KBM-7 (cell line): ENCODE data around the gene ABCA9.
"Not testable (repeated sequence)": the region's sequence is repeated elsewhere in the genome, so short reads cannot be mapped to it uniquely, and the experiment has no call there.

Experiments
- DNase-seq: peaks from one replicate; pipeline ENCODE4 v3.0.0-alpha.2; 2015
- in situ Hi-C: fragments of 300-500 bp; cut with MboI; formaldehyde crosslinking; loops from 2 replicates; pipeline ENCODE4 v1.14.3; 2020; ENCODE audit warnings: low sequenced_read_pairs, low pct_unique_long_range_greater_than_20kb, mixed read lengths

The ABCA9 gene

GRCh38 chr17:69047368-69048263 is 13.1 kb downstream of the ABCA9 start:
- in situ Hi-C loops: no loop called here
- peak; percentile 97 for DNase-seq

- DNase-seq: no peak
- in situ Hi-C loops: no loop called here
Observed at GRCh38 chr17:69046121-69046807, 14.5 kb downstream of the ABCA9 start.

GRCh38 chr17:69045646-69046045 is 15.1 kb downstream of the ABCA9 start:
- in situ Hi-C loops: no loop called here
- no peak for DNase-seq

GRCh38 chr17:69044371-69044770 is 16.4 kb downstream of the ABCA9 start:
- DNase-seq: no peak
- in situ Hi-C loops: no loop called here

GRCh38 chr17:69043098-69043734 is 17.5 kb downstream of the ABCA9 start:
- no peak for DNase-seq
- in situ Hi-C loops: no loop called here

- in situ Hi-C loops: no loop called here
- DNase-seq: no peak
Observed at GRCh38 chr17:69042308-69042707, 18.4 kb downstream of the ABCA9 start.

- in situ Hi-C loops: no loop called here
- DNase-seq: no peak
Observed at GRCh38 chr17:69031839-69032238, 28.9 kb downstream of the ABCA9 start.

- in situ Hi-C loops: no loop called here
- peak; percentile 37 for DNase-seq
Observed at GRCh38 chr17:69030169-69030568, 30.6 kb downstream of the ABCA9 start.

- no peak for DNase-seq
- in situ Hi-C loops: no loop called here
Observed at GRCh38 chr17:69018687-69019086, 42.0 kb downstream of the ABCA9 start.

- DNase-seq: no peak
- in situ Hi-C loops: no loop called here
Observed at GRCh38 chr17:69018022-69018615, 42.6 kb downstream of the ABCA9 start.

- no peak for DNase-seq
- in situ Hi-C loops: no loop called here
Observed at GRCh38 chr17:69015631-69016030, 45.1 kb downstream of the ABCA9 start.

- DNase-seq: peak; percentile 32
- in situ Hi-C loops: no loop called here
Observed at GRCh38 chr17:69012895-69013805, 47.6 kb downstream of the ABCA9 start.

GRCh38 chr17:69009930-69010329 is 50.8 kb downstream of the ABCA9 start:
- DNase-seq: no peak
- in situ Hi-C loops: no loop called here

- in situ Hi-C loops, DNase-seq: not testable (repeated sequence)
Observed at GRCh38 chr17:69004759-69005158, 56.0 kb downstream of the ABCA9 start.

GRCh38 chr17:68999743-69000142 is 61.0 kb downstream of the ABCA9 start:
- DNase-seq, in situ Hi-C loops: not testable (repeated sequence)

GRCh38 chr17:68993112-68993511 is 67.6 kb downstream of the ABCA9 start:
- no peak for DNase-seq
- in situ Hi-C loops: no loop called here

GRCh38 chr17:68987966-68988365 is 72.8 kb downstream of the ABCA9 start:
- no peak for DNase-seq
- in situ Hi-C loops: no loop called here

GRCh38 chr17:68981288-68981687 is 79.4 kb downstream of the ABCA9 start:
- no peak for DNase-seq
- in situ Hi-C loops: no loop called here
